H9 (cell line): ENCODE measurements around the gene PAQR4. TPM values are rescaled to one million over a fixed set of nuclear protein-coding genes. Genes with fewer than 3 reads are reported as not detected.
A peak's percentile ranks its signal among the peaks of the same experiment; 100 is the strongest.

Experiments used
- DNase-seq: peaks from one replicate; pipeline ENCODE4 v3.0.0-alpha.2; 2017
- H2AFZ ChIP-seq: one replicate; pipeline ENCODE4 v1.6.1; 2013; ENCODE audit warnings: mild to moderate bottlenecking, low read length, control low read depth, moderate library complexity
- H2AK5ac ChIP-seq: 2 replicates; pipeline ENCODE4 v1.6.1; 2013; ENCODE audit warnings: low read length, control low read depth, mixed read lengths; ENCODE audit not compliant: insufficient read length
- H2BK120ac ChIP-seq: one replicate; pipeline ENCODE4 v1.6.1; 2013; ENCODE audit warnings: low read depth, mild to moderate bottlenecking, low read length, control low read depth, inconsistent platforms; ENCODE audit not compliant: poor library complexity, severe bottlenecking
- H2BK12ac ChIP-seq: 2 replicates; pipeline ENCODE4 v1.6.1; 2013; ENCODE audit warnings: low read length, control low read depth, mixed read lengths, low read depth; ENCODE audit not compliant: insufficient read length
- H2BK15ac ChIP-seq: 2 replicates; pipeline ENCODE4 v1.6.1; 2013; ENCODE audit warnings: low read depth, low read length, control low read depth
- H2BK20ac ChIP-seq: one replicate; pipeline ENCODE4 v1.6.1; 2013; ENCODE audit warnings: low read depth, mild to moderate bottlenecking, low read length, control low read depth, inconsistent platforms; ENCODE audit not compliant: poor library complexity, severe bottlenecking
- H2BK5ac ChIP-seq: 2 replicates; pipeline ENCODE4 v1.6.1; 2013; ENCODE audit warnings: low read length, control low read depth, mixed read lengths; ENCODE audit not compliant: insufficient read length
- H3K14ac ChIP-seq: 2 replicates; pipeline ENCODE4 v1.6.1; 2013; ENCODE audit warnings: low read length, control low read depth; ENCODE audit not compliant: insufficient read depth
- H3K18ac ChIP-seq: 2 replicates; pipeline ENCODE4 v1.6.1; 2013; ENCODE audit warnings: low read depth, mild to moderate bottlenecking, mixed read lengths, low read length, control low read depth; ENCODE audit not compliant: insufficient read length
- H3K23ac ChIP-seq: 2 replicates; pipeline ENCODE4 v1.6.1; 2013; ENCODE audit warnings: low read length, control low read depth, mixed read lengths, low read depth; ENCODE audit not compliant: insufficient read length
- H3K23me2 ChIP-seq: 2 replicates; pipeline ENCODE4 v1.6.1; 2013; ENCODE audit warnings: low read depth, mild to moderate bottlenecking, mixed read lengths, low read length, control low read depth; ENCODE audit not compliant: insufficient read length, poor library complexity, severe bottlenecking
- H3K27ac ChIP-seq: 2 replicates; pipeline ENCODE4 v1.5.1; 2013; ENCODE audit warnings: low read length, control low read depth, mixed read lengths, low read depth; ENCODE audit not compliant: insufficient read length
- H3K27me3 ChIP-seq: 2 replicates; pipeline ENCODE4 v1.6.1; 2013; ENCODE audit warnings: low read length, control low read depth, inconsistent platforms; ENCODE audit not compliant: insufficient read depth
- H3K4ac ChIP-seq: 2 replicates; pipeline ENCODE4 v1.6.1; 2013; ENCODE audit warnings: low read depth, mild to moderate bottlenecking, control low read depth, inconsistent platforms, low read length, moderate library complexity
- H3K4me1 ChIP-seq: 2 replicates; pipeline ENCODE4 v1.6.1; 2013; ENCODE audit warnings: low read length, control low read depth, inconsistent platforms; ENCODE audit not compliant: insufficient read depth
- H3K4me2 ChIP-seq: 2 replicates; pipeline ENCODE4 v1.6.1; 2013; ENCODE audit warnings: low read length, control low read depth, mixed read lengths; ENCODE audit not compliant: insufficient read length, insufficient read depth
- H3K56ac ChIP-seq: 2 replicates; pipeline ENCODE4 v1.6.1; 2013; ENCODE audit warnings: low read depth, mild to moderate bottlenecking, mixed read lengths, low read length, control low read depth; ENCODE audit not compliant: insufficient read length
- H3K79me1 ChIP-seq: 2 replicates; pipeline ENCODE4 v1.6.1; 2013; ENCODE audit warnings: low read depth, mild to moderate bottlenecking, moderate library complexity, low read length, control low read depth, inconsistent platforms; ENCODE audit not compliant: insufficient read depth, poor library complexity, severe bottlenecking
- H3K79me2 ChIP-seq: 2 replicates; pipeline ENCODE4 v1.6.1; 2013; ENCODE audit warnings: low read length, control low read depth, inconsistent platforms; ENCODE audit not compliant: insufficient read depth
- H3K9ac ChIP-seq: 2 replicates; pipeline ENCODE4 v1.6.1; 2013; ENCODE audit warnings: low read length, control low read depth, mixed read lengths; ENCODE audit not compliant: insufficient read length; ENCODE audit errors: extremely low read depth
- H3K9me3 ChIP-seq: one replicate; pipeline ENCODE4 v1.6.1; 2013; ENCODE audit warnings: low read depth, low read length, inconsistent platforms; ENCODE audit not compliant: control insufficient read depth
- H3T11ph ChIP-seq: one replicate; pipeline ENCODE4 v1.6.1; 2013; ENCODE audit warnings: mild to moderate bottlenecking, low read length, control low read depth, inconsistent platforms
- H4K20me1 ChIP-seq: one replicate; pipeline ENCODE4 v1.6.1; 2013; ENCODE audit not compliant: control insufficient read depth, insufficient read length, insufficient read depth
- H4K5ac ChIP-seq: 2 replicates; pipeline ENCODE4 v1.6.1; 2013; ENCODE audit warnings: low read depth, mild to moderate bottlenecking, mixed read lengths, low read length, control low read depth; ENCODE audit not compliant: insufficient read length
- H4K8ac ChIP-seq: replicated peaks from 2 replicates; pipeline ENCODE4 v1.6.1; 2013; ENCODE audit warnings: low read length, control low read depth, mixed read lengths, low read depth; ENCODE audit not compliant: insufficient read length
- H4K91ac ChIP-seq: 2 replicates; pipeline ENCODE4 v1.6.1; 2013; ENCODE audit warnings: low read depth, mild to moderate bottlenecking, moderate library complexity, mixed read lengths, low read length, control low read depth; ENCODE audit not compliant: insufficient read length
- H3K27ac Mint-ChIP-seq, 3 experiments: 2 replicates in 2 of 3; 3 replicates in 1 of 3; pipeline ENCODE4 v1.8.0; 2020 to 2021; ENCODE audit warnings: mixed read lengths in 3 of 3, mild to moderate bottlenecking in 1 of 3, moderate library complexity in 1 of 3
- H3K27me3 Mint-ChIP-seq: 2 replicates; pipeline ENCODE4 v1.8.0; 2021; ENCODE audit warnings: low read depth, mild to moderate bottlenecking, moderate library complexity, mixed read lengths
- H3K36me3 Mint-ChIP-seq, 3 experiments: 2 replicates in 2 of 3; 3 replicates in 1 of 3; pipeline ENCODE4 v1.8.0; 2020 to 2021; ENCODE audit warnings: low read depth in 3 of 3, mixed read lengths in 3 of 3; ENCODE audit not compliant: insufficient read depth in 1 of 3
- H3K4me1 Mint-ChIP-seq, 2 experiments: 2 replicates each; pipeline ENCODE4 v1.8.0; 2020; ENCODE audit warnings: mixed read lengths in 2 of 2
- H3K4me3 Mint-ChIP-seq, 2 experiments: 2 replicates in 1 of 2; 3 replicates in 1 of 2; pipeline ENCODE4 v1.8.0; 2020 to 2021; ENCODE audit warnings: mild to moderate bottlenecking in 2 of 2, mixed read lengths in 2 of 2, moderate library complexity in 1 of 2
- H3K9me3 Mint-ChIP-seq, 2 experiments: 2 replicates in 1 of 2; 3 replicates in 1 of 2; pipeline ENCODE4 v1.8.0; 2020; ENCODE audit warnings: mild to moderate bottlenecking in 2 of 2, mixed read lengths in 2 of 2, moderate library complexity in 1 of 2
- CTCF ChIP-seq: fragments of 200-600 bp; sonication (generic); conservative IDR thresholded peaks from 3 replicates; pipeline ENCODE4 v1.8.0; 2021; ENCODE audit warnings: antibody characterized with exemption, mild to moderate bottlenecking
- WGBS: extraction: QIAGEN DNeasy Blood & Tissue Kit; methylation state at CpG from one replicate; pipeline ENCODE4 v1.1.7; 2013; ENCODE audit warnings: missing lambda C conversion rate, low lambda C conversion rate, mixed read lengths; ENCODE audit not compliant: insufficient read length; ENCODE audit errors: extremely low coverage; 5-methylcytosine and 5-hydroxymethylcytosine counted together
- total RNA-seq: library from RNA; stranded (reverse); gene quantifications from 2 replicates; pipeline ENCODE4 v1.2.1, GENCODE V29; 2021

The PAQR4 gene
- total RNA-seq, 1 experiment from 2014 or later, result 32.1 TPM

GRCh38 chr16:3021449-3022207, 52.5 kb downstream of the PAQR4 start:
- Histone ChIP-seq H3K23ac (no peak overlapping the region), H4K91ac (no peak overlapping the region), H3K27me3 (no peaks in the 10 kb centered on the region), H2BK12ac (peak overlapping the region; percentile 29), H4K20me1 (no peaks in the 10 kb centered on the region), H2BK5ac (no peak overlapping the region), H3K79me2 (peaks cover 4% of the 10 kb centered on the region; the same call in 1 of the 2 replicates), H3K14ac (peak overlapping the region; percentile 33; the same call in 1 of the 2 replicates), H3K9ac (peak overlapping the region; percentile 61), H2BK15ac (no peak overlapping the region), H3K4me2 (peak overlapping the region; percentile 51), H3K79me1 (no peaks in the 10 kb centered on the region), H2AK5ac (no peak overlapping the region), H3T11ph (no peak overlapping the region), H3K4ac (no peak overlapping the region), H2BK120ac (no peak overlapping the region), H3K23me2 (peaks cover 33% of the 10 kb centered on the region), H4K8ac (no peak overlapping the region), H3K18ac (peak overlapping the region; percentile 16), H2AFZ (no peak overlapping the region), H2BK20ac (no peak overlapping the region), H4K5ac (no peak overlapping the region), H3K9me3 (no peaks in the 10 kb centered on the region), H3K4me1 (peaks cover 2% of the 10 kb centered on the region; the same call in 1 of the 2 replicates), H3K56ac (no peak overlapping the region), H3K27ac (peak overlapping the region; percentile 13)
- no CpG with 5 or more reads among the region's 25 CpGs for WGBS
- peaks cover 7% of the 10 kb centered on the region for H3K27me3 Mint-ChIP-seq
- peak overlapping the region; percentile 93 to 96 for H3K4me3 Mint-ChIP-seq
- H3K36me3 Mint-ChIP-seq, result peaks cover 15 to 40% (median 28%) of the 10 kb centered on the region in 3 experiments
- TF ChIP-seq CTCF, result peak; percentile 67
- peaks cover 24 to 53% of the 10 kb centered on the region in 2 experiments for H3K4me1 Mint-ChIP-seq
- H3K9me3 Mint-ChIP-seq, result no peaks in the 10 kb centered on the region; a peak in 2 of 5 replicates
- peak overlapping the region; percentile 98 to 100 (median 99) for H3K27ac Mint-ChIP-seq
- DNase-seq, result peak; percentile 80
